CD8-positive, alpha-beta memory T cell (primary cell): ENCODE results near the gene TAF6. TPM values are rescaled to one million over a fixed set of nuclear protein-coding genes. Genes with fewer than 3 reads are reported as not detected.

Source experiments
- CTCF ChIA-PET: fragments of 350-600 bp; sonication (Branson Sonifier 250); formaldehyde crosslinking; loops from one replicate; lab custom pipeline; 2021; ENCODE audit warnings: antibody characterized with exemption; lab: Charles Lee
- POLR2A ChIA-PET: fragments of 350-600 bp; sonication (Branson Sonifier 250); formaldehyde crosslinking; loops from one replicate; lab custom pipeline; 2021; ENCODE audit warnings: antibody characterized with exemption; lab: Charles Lee
- DNase-seq, 5 donors: peaks; one replicate each; pipeline versions ENCODE4 v3.0.0 to v3.0.0-alpha.2; 2020 to 2022; ENCODE audit warnings: mixed read lengths in 1 of 5
- H3K27ac ChIP-seq: one replicate; pipeline ENCODE4 v1.7.0; 2013; ENCODE audit warnings: low read depth, mild to moderate bottlenecking, low read length, moderate library complexity
- H3K27me3 ChIP-seq: 2 replicates; pipeline ENCODE4 v1.7.0; 2013; ENCODE audit warnings: low read length, mild to moderate bottlenecking; ENCODE audit not compliant: insufficient read depth, poor library complexity, severe bottlenecking
- H3K36me3 ChIP-seq: 2 replicates; pipeline ENCODE4 v1.7.0; 2013; ENCODE audit warnings: mild to moderate bottlenecking, low read length, moderate library complexity; ENCODE audit not compliant: insufficient read depth
- H3K4me1 ChIP-seq: 2 replicates; pipeline ENCODE4 v1.7.0; 2013; ENCODE audit warnings: mild to moderate bottlenecking, low read length, moderate library complexity; ENCODE audit not compliant: insufficient read depth
- H3K4me3 ChIP-seq: 2 replicates; pipeline ENCODE4 v1.7.0; 2013; ENCODE audit warnings: mild to moderate bottlenecking, low read length
- H3K9me3 ChIP-seq: 2 replicates; pipeline ENCODE4 v1.7.0; 2013; ENCODE audit warnings: mild to moderate bottlenecking, low read length
- H3K27ac Mint-ChIP-seq, 8 donors: one replicate each; pipeline ENCODE4 v1.8.0; 2020 to 2021; ENCODE audit warnings: mixed read lengths in 8 of 8, mild to moderate bottlenecking in 6 of 8, inconsistent platforms in 3 of 8, moderate library complexity in 3 of 8
- H3K27me3 Mint-ChIP-seq, 2 donors: one replicate each; pipeline ENCODE4 v1.8.0; 2020 to 2021; ENCODE audit warnings: mixed read lengths in 2 of 2, mild to moderate bottlenecking in 1 of 2, moderate library complexity in 1 of 2
- H3K36me3 Mint-ChIP-seq, 3 donors: one replicate each; pipeline ENCODE4 v1.8.0; 2020 to 2021; ENCODE audit warnings: mixed read lengths in 3 of 3, inconsistent platforms in 1 of 3, mild to moderate bottlenecking in 1 of 3
- H3K4me1 Mint-ChIP-seq, 3 donors: one replicate each; pipeline ENCODE4 v1.8.0; 2020 to 2021; ENCODE audit warnings: mixed read lengths in 3 of 3, inconsistent platforms in 1 of 3, mild to moderate bottlenecking in 1 of 3
- H3K4me3 Mint-ChIP-seq, 7 donors: one replicate each; pipeline ENCODE4 v1.8.0; 2020 to 2021; ENCODE audit warnings: mixed read lengths in 7 of 7, mild to moderate bottlenecking in 6 of 7, moderate library complexity in 4 of 7, inconsistent platforms in 2 of 7
- H3K9me3 Mint-ChIP-seq, 5 donors: one replicate each; pipeline ENCODE4 v1.8.0; 2020 to 2022; ENCODE audit warnings: mixed read lengths in 5 of 5, mild to moderate bottlenecking in 3 of 5, moderate library complexity in 2 of 5, inconsistent platforms in 1 of 5
- polyA plus RNA-seq: library from polyadenylated mRNA; unstranded; fragments of 300-500 nt; fragmentation: Illumina TruSeq; gene quantifications from one replicate; pipeline ENCODE4 v1.2.3, GENCODE V29; 2021
- total RNA-seq, 2 experiments: library from RNA; stranded (reverse); gene quantifications; one replicate each; pipeline ENCODE4 v1.2.3, GENCODE V29; 2021

TAF6 gene
- total and polyA plus RNA-seq, 3 experiments from 2014 or later = 39.8 to 82.3 (median 75.7) TPM

GRCh38 chr7:100118388-100119071 is 628 bp downstream of the TAF6 start:
- Histone ChIP-seq H3K36me3 (no peaks in the 10 kb centered on the region), H3K27ac (peak overlapping the region; percentile 94), H3K9me3 (no peaks in the 10 kb centered on the region), H3K4me1 (peaks cover 17% of the 10 kb centered on the region), H3K4me3 (peak overlapping the region; percentile 99), H3K27me3 (no peaks in the 10 kb centered on the region)
- Mint-ChIP-seq H3K4me1 (peaks cover 24 to 33% (median 30%) of the 10 kb centered on the region in 3 donors), H3K4me3 (peak overlapping the region; percentile 95 to 99 (median 97)), H3K36me3 (peaks cover 0 to 43% (median 4%) of the 10 kb centered on the region in 3 donors), H3K9me3 (no peaks in the 10 kb centered on the region), H3K27me3 (no peaks in the 10 kb centered on the region), H3K27ac (peak overlapping the region; percentile 96 to 100 (median 99))
- no peak for DNase-seq
- POLR2A ChIA-PET = interaction anchor here (0.7 kb wide), 2 partner anchors 18 to 211 kb away, joined by 3 to 6 read pairs; no protein-coding TSS in a partner anchor
- CTCF ChIA-PET = interaction anchor here (1.6 kb wide), 1 partner anchor 13 kb away, joined by 4 read pairs; no protein-coding TSS in a partner anchor

- Histone ChIP-seq H3K4me3 (no peak overlapping the region), H3K27me3 (no peaks in the 10 kb centered on the region), H3K36me3 (peaks cover 16% of the 10 kb centered on the region), H3K9me3 (no peaks in the 10 kb centered on the region), H3K4me1 (peaks cover 9% of the 10 kb centered on the region), H3K27ac (no peak overlapping the region)
- Mint-ChIP-seq H3K4me1 (peaks cover 14 to 24% (median 16%) of the 10 kb centered on the region in 3 donors), H3K9me3 (no peaks in the 10 kb centered on the region), H3K27ac (no peak overlapping the region), H3K36me3 (peaks cover 0 to 61% (median 5%) of the 10 kb centered on the region in 3 donors), H3K4me3 (no peak overlapping the region), H3K27me3 (no peaks in the 10 kb centered on the region)
- ChIA-PET POLR2A (interaction anchor here (0.6 to 1.5 kb wide), 2 partner anchors 13 to 16 kb away, joined by 3 to 6 read pairs; partner anchors contain the start of genes AP4M1 and MCM7), CTCF (interaction anchor here (1.8 to 2.4 kb wide), 2 partner anchors 13 to 16 kb away, joined by 5 to 7 read pairs; partner anchors contain the start of genes AP4M1 and MCM7)
- no peak for DNase-seq
These were observed 4.1 kb downstream of the TAF6 start for GRCh38 chr7:100115026-100115425.

GRCh38 chr7:100111914-100112313 is 7.2 kb downstream of the TAF6 start:
- Mint-ChIP-seq H3K4me3 (peak overlapping the region in 1 of 7 donors; percentile 73), H3K36me3 (peaks cover 0 to 81% (median 8%) of the 10 kb centered on the region in 3 donors), H3K27ac (no peak overlapping the region), H3K9me3 (no peaks in the 10 kb centered on the region), H3K4me1 (peaks cover 0 to 8% (median 2%) of the 10 kb centered on the region in 3 donors), H3K27me3 (no peaks in the 10 kb centered on the region)
- POLR2A ChIA-PET = interaction anchor here (1.5 kb wide), 1 partner anchor 15 kb away, joined by 3 read pairs; the partner anchor contains the start of gene MBLAC1
- Histone ChIP-seq H3K27ac (no peak overlapping the region), H3K4me3 (no peak overlapping the region), H3K9me3 (no peaks in the 10 kb centered on the region), H3K27me3 (no peaks in the 10 kb centered on the region), H3K36me3 (peaks cover 28% of the 10 kb centered on the region), H3K4me1 (no peaks in the 10 kb centered on the region)
- CTCF ChIA-PET = interaction anchor here (0.5 to 1.9 kb wide), 3 partner anchors 9 to 86 kb away, joined by 3 to 8 read pairs (median 3); partner anchors contain the start of gene CNPY4
- no peak for DNase-seq

GRCh38 chr7:100111156-100111555 is 8.0 kb downstream of the TAF6 start:
- Histone ChIP-seq H3K27me3 (no peaks in the 10 kb centered on the region), H3K9me3 (no peaks in the 10 kb centered on the region), H3K4me3 (no peak overlapping the region), H3K36me3 (peaks cover 31% of the 10 kb centered on the region), H3K27ac (no peak overlapping the region), H3K4me1 (no peaks in the 10 kb centered on the region)
- no peak for DNase-seq
- no peak overlapping the region for H3K4me3 Mint-ChIP-seq
- peak overlapping the region in 1 of 8 donors; percentile 52 for H3K27ac Mint-ChIP-seq
- CTCF ChIA-PET = interaction anchor here (0.9 to 1.9 kb wide), 2 partner anchors 9 kb away, joined by 3 to 8 read pairs; partner anchors contain the start of gene CNPY4
- H3K4me1 Mint-ChIP-seq = peaks cover 0 to 4% (median 0%) of the 10 kb centered on the region in 3 donors
- POLR2A ChIA-PET = interaction anchor here (1.5 kb wide), 1 partner anchor 15 kb away, joined by 3 read pairs; the partner anchor contains the start of gene MBLAC1
- H3K36me3 Mint-ChIP-seq = peaks cover 0 to 85% (median 6%) of the 10 kb centered on the region in 3 donors
- H3K9me3 Mint-ChIP-seq = no peaks in the 10 kb centered on the region
- H3K27me3 Mint-ChIP-seq = no peaks in the 10 kb centered on the region

GRCh38 chr7:100109521-100110163 is 9.5 kb downstream of the TAF6 start:
- no peak overlapping the region for H3K4me3 Mint-ChIP-seq
- peaks cover 0 to 93% (median 6%) of the 10 kb centered on the region in 3 donors for H3K36me3 Mint-ChIP-seq
- H3K4me3 ChIP-seq = no peak overlapping the region
- no peak for DNase-seq
- H3K27me3 ChIP-seq = no peaks in the 10 kb centered on the region
- H3K36me3 ChIP-seq = peaks cover 31% of the 10 kb centered on the region
- no peaks in the 10 kb centered on the region for H3K27me3 Mint-ChIP-seq
- peak overlapping the region in 1 of 8 donors; percentile 65 for H3K27ac Mint-ChIP-seq
- H3K9me3 ChIP-seq = no peaks in the 10 kb centered on the region
- CTCF ChIA-PET = no interaction called here
- H3K27ac ChIP-seq = no peak overlapping the region
- H3K4me1 Mint-ChIP-seq = no peaks in the 10 kb centered on the region
- H3K4me1 ChIP-seq = no peaks in the 10 kb centered on the region
- H3K9me3 Mint-ChIP-seq = no peaks in the 10 kb centered on the region
- POLR2A ChIA-PET = interaction anchor here (0.6 kb wide), 1 partner anchor 780 kb away, joined by 5 read pairs; no protein-coding TSS in a partner anchor

- Mint-ChIP-seq H3K27ac (peak overlapping the region in 2 of 8 donors; percentile 54 to 60), H3K4me3 (no peak overlapping the region), H3K9me3 (no peaks in the 10 kb centered on the region), H3K27me3 (no peaks in the 10 kb centered on the region), H3K36me3 (peaks cover 0 to 86% (median 7%) of the 10 kb centered on the region in 3 donors), H3K4me1 (peaks cover 3 to 4% (median 4%) of the 10 kb centered on the region in 3 donors)
- Histone ChIP-seq H3K27me3 (no peaks in the 10 kb centered on the region), H3K36me3 (peaks cover 31% of the 10 kb centered on the region), H3K4me1 (no peaks in the 10 kb centered on the region), H3K9me3 (no peaks in the 10 kb centered on the region), H3K4me3 (no peak overlapping the region), H3K27ac (no peak overlapping the region)
- ChIA-PET POLR2A (no interaction called here), CTCF (no interaction called here)
- no peak for DNase-seq
These were observed 11.3 kb downstream of the TAF6 start for GRCh38 chr7:100107890-100108289.

GRCh38 chr7:100107125-100107737 is 11.9 kb downstream of the TAF6 start:
- Histone ChIP-seq H3K4me3 (no peak overlapping the region), H3K27ac (no peak overlapping the region), H3K4me1 (peaks cover 4% of the 10 kb centered on the region), H3K9me3 (no peaks in the 10 kb centered on the region), H3K27me3 (no peaks in the 10 kb centered on the region), H3K36me3 (peaks cover 31% of the 10 kb centered on the region)
- Mint-ChIP-seq H3K27ac (peak overlapping the region in 1 of 8 donors; percentile 24), H3K36me3 (peaks cover 0 to 81% (median 6%) of the 10 kb centered on the region in 3 donors), H3K27me3 (no peaks in the 10 kb centered on the region), H3K4me3 (no peak overlapping the region), H3K9me3 (no peaks in the 10 kb centered on the region), H3K4me1 (peaks cover 8 to 10% (median 10%) of the 10 kb centered on the region in 3 donors)
- ChIA-PET CTCF (interaction anchor here (1.7 kb wide), 1 partner anchor 24 kb away, joined by 5 read pairs; no protein-coding TSS in a partner anchor), POLR2A (no interaction called here)
- no peak for DNase-seq
